H1 (cell line): ENCODE results near the gene MBTPS2. TPM values are rescaled to one million over a fixed set of nuclear protein-coding genes. Genes with fewer than 3 reads are reported as not detected.

Experiments used
- KDM4A ChIP-seq: IDR thresholded peaks from one replicate; pipeline ENCODE4 v1.7.1; 2012; ENCODE audit warnings: low read depth, mild to moderate bottlenecking, moderate library complexity, low read length, inconsistent platforms; ENCODE audit not compliant: severe bottlenecking
- SP2 ChIP-seq: IDR thresholded peaks from 2 replicates; pipeline ENCODE4 v1.6.1; 2012; ENCODE audit warnings: mild to moderate bottlenecking, low read length, inconsistent platforms
- polyA plus RNA-seq, 7 experiments: library from polyadenylated mRNA; depleted of rRNA in 3 of 7; stranded (reverse) in 5 of 7; unstranded in 2 of 7; fragments of >200 nt in 5 of 7; fragments of 200-250 nt in 2 of 7; gene quantifications; 1 replicate in 5 of 7; 2 replicates in 1 of 7; 4 replicates in 1 of 7; pipeline versions ENCODE4 v1.2.1 to v1.2.3, GENCODE V29; 2011 to 2013; ENCODE audit warnings: missing spikeins in 2 of 7, mixed read lengths in 2 of 7
- total RNA-seq: library from RNA; stranded (reverse); fragmentation: NEBNext Ultra II Directional; extraction: Animal tissue kit (Norgen Biotek cat#: 25700); gene quantifications from 2 replicates; pipeline ENCODE4 v1.2.1, GENCODE V29; 2021

Gene MBTPS2
- total and polyA plus RNA-seq, 2 of the 8 experiments (the other 6 are each of a cell fraction or from before 2014, with no cell fraction given), result 4.3 to 7.4 TPM

- TF ChIP-seq KDM4A (no peak), SP2 (no peak)
Observed at GRCh38 chrX:21856504-21856903, 17.1 kb downstream of the MBTPS2 start (continued).
